ENCODE data around the gene EP400. TPM values are rescaled to one million over a fixed set of nuclear protein-coding genes. Genes with fewer than 3 reads are reported as not detected.
"Not testable (repeated sequence)": the region's sequence is repeated elsewhere in the genome, so short reads cannot be mapped to it uniquely, and the experiment has no call there.

Gene EP400
- total RNA-seq, 4 donors from 2014 or later, result 12.6 to 28.0 (median 22.8) TPM

GRCh38 chr12:131981388-131981787, 31.6 kb downstream of the EP400 start:
- H3K27me3 ChIP-seq, result no peaks in the 10 kb centered on the region
- H3K9me3 ChIP-seq, result no peaks in the 10 kb centered on the region
- no peak for ATAC-seq
- 92 to 100% methylated on average over 3 to 10 of the region's 10 CpGs for WGBS, 2 donors (ENCODE audit: low coverage in 1 of 2)
- H3K4me3 ChIP-seq, result no peak overlapping the region
- no peaks in the 10 kb centered on the region for H3K4me1 ChIP-seq
- TF ChIP-seq EP300 (IDR thresholded peaks at IDR 0.05) (no peak), CTCF (IDR thresholded peaks at IDR 0.05) (no peak), POLR2A (IDR thresholded peaks at IDR 0.05) (no peak), POLR2AphosphoS5 (IDR thresholded peaks at IDR 0.05) (no peak)
- H3K27ac ChIP-seq, result no peak overlapping the region
- H3K36me3 ChIP-seq, result peaks cover 0 to 70% of the 10 kb centered on the region in 2 donors

- Histone ChIP-seq H3K27me3 (no peaks in the 10 kb centered on the region), H3K9me3 (no peaks in the 10 kb centered on the region), H3K4me1 (no peaks in the 10 kb centered on the region), H3K4me3 (no peak overlapping the region), H3K36me3 (peaks cover 0 to 76% of the 10 kb centered on the region in 2 donors), H3K27ac (no peak overlapping the region)
- TF ChIP-seq POLR2A (IDR thresholded peaks at IDR 0.05) (no peak), POLR2AphosphoS5 (IDR thresholded peaks at IDR 0.05) (no peak), EP300 (IDR thresholded peaks at IDR 0.05) (no peak), CTCF (IDR thresholded peaks at IDR 0.05) (no peak)
- WGBS, 2 donors (ENCODE audit: low coverage in 1 of 2), result 60% methylated on average over 1 of the region's 17 CpGs; no CpG with 5 or more reads in 1 of the 2 donors
- ATAC-seq, result no peak
Measured at GRCh38 chr12:131982041-131982440, 32.3 kb downstream of the EP400 start.

DNA sequence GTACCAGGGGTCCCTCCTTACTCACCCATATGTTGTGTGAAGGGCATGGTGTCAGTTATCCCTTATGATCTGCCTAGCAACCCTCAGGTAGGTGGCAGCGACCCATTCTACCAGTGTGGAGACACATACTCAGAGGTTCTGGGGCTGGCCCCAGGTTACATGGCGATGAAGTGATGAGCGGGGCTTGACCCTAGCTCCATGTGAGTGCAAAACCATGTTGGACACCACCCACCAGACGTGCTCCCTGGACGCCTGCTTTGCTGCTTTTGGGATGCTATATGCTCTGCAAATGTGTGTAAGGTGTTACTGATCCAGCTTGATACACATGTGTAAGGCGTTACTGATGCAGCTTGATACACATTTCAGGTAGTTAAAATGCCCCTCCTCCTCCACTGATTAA, 33.3 kb downstream of the EP400 start:
- peaks cover 0 to 86% of the 10 kb centered on the region in 2 donors for H3K36me3 ChIP-seq
- WGBS, 2 donors (ENCODE audit: low coverage in 1 of 2), result 43 to 94% methylated on average over 1 to 2 of the region's 6 CpGs

GRCh38 chr12:131983554-131983953, 33.8 kb downstream of the EP400 start:
- Histone ChIP-seq H3K4me3 (no peak overlapping the region), H3K36me3 (peaks cover 0 to 92% of the 10 kb centered on the region in 2 donors), H3K4me1 (peaks cover 0 to 5% (median 0%) of the 10 kb centered on the region in 3 donors), H3K27ac (no peak overlapping the region), H3K9me3 (no peaks in the 10 kb centered on the region), H3K27me3 (no peaks in the 10 kb centered on the region)
- TF ChIP-seq CTCF (IDR thresholded peaks at IDR 0.05), result no peak
- no peak for TF ChIP-seq EP300 (IDR thresholded peaks at IDR 0.05)
- TF ChIP-seq POLR2AphosphoS5 (IDR thresholded peaks at IDR 0.05), result no peak
- TF ChIP-seq POLR2A (IDR thresholded peaks at IDR 0.05), result no peak
- ATAC-seq, result no peak
- WGBS, 2 donors (ENCODE audit: low coverage in 1 of 2), result 88% methylated on average over 3 of the region's 6 CpGs; no CpG with 5 or more reads in 1 of the 2 donors

More for the DNA sequence above, 33.3 kb downstream of the EP400 start:
- Histone ChIP-seq H3K9me3 (no peaks in the 10 kb centered on the region), H3K27ac (no peak overlapping the region), H3K4me3 (no peak overlapping the region), H3K27me3 (no peaks in the 10 kb centered on the region), H3K4me1 (no peaks in the 10 kb centered on the region)
- no peak for ATAC-seq
- TF ChIP-seq POLR2AphosphoS5 (IDR thresholded peaks at IDR 0.05) (no peak), CTCF (IDR thresholded peaks at IDR 0.05) (no peak), POLR2A (IDR thresholded peaks at IDR 0.05) (no peak), EP300 (IDR thresholded peaks at IDR 0.05) (no peak)

DNA sequence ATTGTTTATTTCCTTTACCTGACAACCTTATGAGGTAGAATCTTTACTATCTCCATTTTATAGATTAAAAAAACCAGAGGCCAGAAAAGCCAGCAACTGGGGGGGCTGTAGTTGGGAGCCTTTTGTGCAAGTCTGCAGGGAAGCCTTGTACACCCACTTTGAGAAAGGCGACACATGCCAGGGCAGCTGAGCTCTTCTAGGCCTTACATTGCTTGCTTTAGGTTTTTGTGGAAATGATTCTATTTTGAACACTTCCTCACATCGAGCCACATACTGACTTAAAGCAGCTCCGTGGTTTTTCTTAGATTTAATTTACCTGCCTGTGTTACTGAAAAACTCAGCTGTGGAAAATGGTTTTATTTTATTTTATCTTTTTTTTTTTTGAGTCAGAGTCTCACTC, 34.6 kb downstream of the EP400 start:
- peaks cover 0 to 11% (median 0%) of the 10 kb centered on the region in 3 donors for H3K4me1 ChIP-seq
- H3K27me3 ChIP-seq, result no peaks in the 10 kb centered on the region
- no peaks in the 10 kb centered on the region for H3K9me3 ChIP-seq
- no peak for TF ChIP-seq CTCF (IDR thresholded peaks at IDR 0.05)
- H3K4me3 ChIP-seq, result no peak overlapping the region
- ATAC-seq, result no peak
- H3K27ac ChIP-seq, result no peak overlapping the region
- peaks cover 0 to 99% of the 10 kb centered on the region in 2 donors for H3K36me3 ChIP-seq
- WGBS, 2 donors (ENCODE audit: low coverage in 1 of 2), result 90 to 93% methylated on average over 2 to 3 of the region's 3 CpGs

- H3K4me3 ChIP-seq, ATAC-seq, H3K27me3 ChIP-seq, H3K27ac ChIP-seq, H3K9me3 ChIP-seq: not testable (repeated sequence)
- Histone ChIP-seq H3K4me1 (peaks cover 0 to 11% (median 0%) of the 10 kb centered on the region in 3 donors), H3K36me3 (peaks cover 0 to 100% of the 10 kb centered on the region in 2 donors)
- WGBS, 2 donors (ENCODE audit: low coverage in 1 of 2), result 90 to 93% methylated on average over 2 to 9 of the region's 11 CpGs
Measured at GRCh38 chr12:131985510-131985875, 35.8 kb downstream of the EP400 start.

All from gastroesophageal sphincter (tissue), 4 donors.